Activated naive CD4-positive, alpha-beta T cell treated with Interleukin-2 at 50 U/mL for 16 hours (primary cell): ENCODE results near the gene PRKCA.
A peak's percentile ranks its signal among the peaks of the same experiment; 100 is the strongest.
"Not testable (repeated sequence)": the region's sequence is repeated elsewhere in the genome, so short reads cannot be mapped to it uniquely, and the experiment has no call there.

Source experiments
- DNase-seq: peaks from one replicate; pipeline ENCODE4 v3.0.0-alpha.2; 2020

Gene PRKCA

GRCh38 chr17:66445229-66445628 is 142.8 kb downstream of the PRKCA start:
- DNase-seq: no peak

GRCh38 chr17:66446419-66446818 is 144.0 kb downstream of the PRKCA start:
- DNase-seq: no peak

GRCh38 chr17:66447159-66447558 is 144.7 kb downstream of the PRKCA start:
- no peak for DNase-seq

- DNase-seq: no peak
Measured at GRCh38 chr17:66448026-66448639, 145.7 kb downstream of the PRKCA start.

- no peak for DNase-seq
Measured at GRCh38 chr17:66449418-66449977, 147.1 kb downstream of the PRKCA start.

- DNase-seq: no peak
Measured at GRCh38 chr17:66450008-66450851, 147.8 kb downstream of the PRKCA start.

GRCh38 chr17:66450852-66451158 is 148.4 kb downstream of the PRKCA start:
- DNase-seq: no peak

- DNase-seq: no peak
Measured at GRCh38 chr17:66451188-66452149, 149.1 kb downstream of the PRKCA start.

- no peak for DNase-seq
Measured at GRCh38 chr17:66455060-66455459, 152.6 kb downstream of the PRKCA start.

- DNase-seq: not testable (repeated sequence)
Measured at GRCh38 chr17:66457499-66457898, 155.1 kb downstream of the PRKCA start.

- DNase-seq: no peak
Measured at GRCh38 chr17:66458782-66459181, 156.4 kb downstream of the PRKCA start.

- no peak for DNase-seq
Measured at GRCh38 chr17:66459811-66460270, 157.4 kb downstream of the PRKCA start.

GRCh38 chr17:66460558-66460957 is 158.1 kb downstream of the PRKCA start:
- DNase-seq: no peak

GRCh38 chr17:66461343-66461995 is 159.1 kb downstream of the PRKCA start:
- no peak for DNase-seq

GRCh38 chr17:66462010-66462409 is 159.6 kb downstream of the PRKCA start:
- DNase-seq: no peak

GRCh38 chr17:66464921-66465320 is 162.5 kb downstream of the PRKCA start:
- no peak for DNase-seq

- DNase-seq: no peak
Measured at GRCh38 chr17:66465701-66466100, 163.3 kb downstream of the PRKCA start.

- DNase-seq: no peak
Measured at GRCh38 chr17:66466106-66466820, 163.8 kb downstream of the PRKCA start.

- DNase-seq: peak; percentile 67
Measured at GRCh38 chr17:66466840-66467367, 164.5 kb downstream of the PRKCA start.

GRCh38 chr17:66467766-66468165 is 165.4 kb downstream of the PRKCA start:
- DNase-seq: no peak
